Fibroblast of lung (primary cell): ENCODE measurements around the gene FGD4. TPM values are rescaled to one million over a fixed set of nuclear protein-coding genes. Genes with fewer than 3 reads are reported as not detected.

Experiments used
- DNase-seq, 2 donors: peaks; one replicate each; pipeline versions ENCODE4 v3.0.0 to v3.0.0-alpha.2; 2010; ENCODE audit warnings: low read depth in 2 of 2
- H2AFZ ChIP-seq: 2 replicates; pipeline ENCODE4 v1.5.1; 2012; ENCODE audit warnings: low read length, control low read depth, inconsistent platforms
- H3K27ac ChIP-seq: 2 replicates; pipeline ENCODE4 v1.5.1; 2011; ENCODE audit warnings: low read length, control low read depth; ENCODE audit not compliant: insufficient read depth
- H3K27me3 ChIP-seq: 2 replicates; pipeline ENCODE4 v1.5.1; 2011; ENCODE audit warnings: mild to moderate bottlenecking, low read length; ENCODE audit not compliant: control insufficient read depth, insufficient read depth
- H3K36me3 ChIP-seq: 2 replicates; pipeline ENCODE4 v1.5.1; 2011; ENCODE audit warnings: low read length; ENCODE audit not compliant: control insufficient read depth, insufficient read depth
- H3K4me1 ChIP-seq: 2 replicates; pipeline ENCODE4 v1.5.1; 2011; ENCODE audit warnings: low read length; ENCODE audit not compliant: control insufficient read depth, insufficient read depth; ENCODE audit errors: extremely low read depth
- H3K4me2 ChIP-seq: 2 replicates; pipeline ENCODE4 v1.5.1; 2011; ENCODE audit warnings: low read length, control low read depth; ENCODE audit not compliant: insufficient read depth; ENCODE audit errors: extremely low read depth
- H3K4me3 ChIP-seq, 4 experiments: fragments of 200-600 bp in 1 of 4; sonication (generic) in 1 of 4; replicated peaks in 1 of 4; 2 replicates each; pipeline ENCODE4 v1.5.1; 2011 to 2016; ENCODE audit warnings: low read length in 4 of 4, low read depth in 3 of 4, mild to moderate bottlenecking in 3 of 4, control low read depth in 2 of 4, inconsistent platforms in 1 of 4, mixed read lengths in 1 of 4; ENCODE audit not compliant: insufficient read depth in 1 of 4; ENCODE audit errors: control extremely low read depth in 1 of 4
- H3K79me2 ChIP-seq: 2 replicates; pipeline ENCODE4 v1.5.1; 2012; ENCODE audit warnings: mild to moderate bottlenecking, low read length, inconsistent platforms; ENCODE audit not compliant: control insufficient read depth, insufficient read depth
- H3K9ac ChIP-seq: 2 replicates; pipeline ENCODE4 v1.5.1; 2011; ENCODE audit warnings: mild to moderate bottlenecking, low read length, control low read depth; ENCODE audit not compliant: insufficient read depth
- H3K9me3 ChIP-seq: 2 replicates; pipeline ENCODE4 v1.5.1; 2012; ENCODE audit warnings: low read depth, low read length; ENCODE audit not compliant: control insufficient read depth, insufficient read depth
- H4K20me1 ChIP-seq: 2 replicates; pipeline ENCODE4 v1.5.1; 2011; ENCODE audit warnings: low read length; ENCODE audit not compliant: control insufficient read depth, insufficient read depth; ENCODE audit errors: extremely low read depth
- CTCF ChIP-seq, 2 donors: IDR thresholded peaks in 1 of 2; conservative IDR thresholded peaks in 1 of 2; 1 replicate in 1 of 2; 2 replicates in 1 of 2; pipeline ENCODE4 v1.5.1; 2011 to 2012; ENCODE audit warnings: low read length in 2 of 2, control low read depth in 1 of 2, inconsistent platforms in 1 of 2, low read depth in 1 of 2, mild to moderate bottlenecking in 1 of 2
- EZH2 ChIP-seq: IDR thresholded peaks from 2 replicates; pipeline ENCODE4 v1.5.1; 2012; ENCODE audit warnings: low read length, control low read depth, mild to moderate bottlenecking; ENCODE audit errors: missing control alignments
- polyA plus RNA-seq, 2 donors: library from polyadenylated mRNA; depleted of rRNA in 1 of 2; stranded (reverse) in 1 of 2; unstranded in 1 of 2; fragments of >200 nt; gene quantifications; 2 replicates each; pipeline ENCODE4 v1.2.1, GENCODE V29; 2011 to 2012; ENCODE audit warnings: missing spikeins in 1 of 2
- total RNA-seq: library from RNA; depleted of rRNA; stranded (reverse); fragments of >200 nt; gene quantifications from 2 replicates; pipeline ENCODE4 v1.2.1, GENCODE V29; 2014

FGD4 gene
- total and polyA plus RNA-seq, 2 donors (not counting 1 experiment from before 2014, with no cell fraction given), result 7.6 to 12.2 TPM

GRCh38 chr12:32587581-32588495 is 188.5 kb downstream of the FGD4 start:
- H3K9ac ChIP-seq, result no peak overlapping the region
- TF ChIP-seq CTCF (conservative IDR thresholded peaks at IDR 0.05 in 1 of 2, IDR thresholded peaks at IDR 0.05 in 1 of 2; ENCODE audit: low read depth in 1 of 2, low read length in 2 of 2) (no peak), EZH2 (no peak)
- no peak overlapping the region for H3K4me2 ChIP-seq
- H3K4me3 ChIP-seq, result no peak overlapping the region
- no peak for DNase-seq
- H3K27ac ChIP-seq, result no peak overlapping the region
- H4K20me1 ChIP-seq, result no peaks in the 10 kb centered on the region
- H3K4me1 ChIP-seq, result no peaks in the 10 kb centered on the region
- H3K9me3 ChIP-seq, result no peaks in the 10 kb centered on the region
- H2AFZ ChIP-seq, result no peak overlapping the region
- H3K79me2 ChIP-seq, result no peaks in the 10 kb centered on the region
- H3K27me3 ChIP-seq, result no peaks in the 10 kb centered on the region
- H3K36me3 ChIP-seq, result no peaks in the 10 kb centered on the region

- no peak overlapping the region for H2AFZ ChIP-seq
- H3K9ac ChIP-seq, result no peak overlapping the region
- TF ChIP-seq CTCF (conservative IDR thresholded peaks at IDR 0.05 in 1 of 2, IDR thresholded peaks at IDR 0.05 in 1 of 2; ENCODE audit: low read depth in 1 of 2, low read length in 2 of 2) (no peak), EZH2 (no peak)
- no peak overlapping the region for H3K27ac ChIP-seq
- no peak overlapping the region for H3K4me3 ChIP-seq
- H4K20me1 ChIP-seq, result no peaks in the 10 kb centered on the region
- H3K9me3 ChIP-seq, result no peaks in the 10 kb centered on the region
- DNase-seq, result no peak
- H3K4me1 ChIP-seq, result no peaks in the 10 kb centered on the region
- no peaks in the 10 kb centered on the region for H3K27me3 ChIP-seq
- H3K36me3 ChIP-seq, result no peaks in the 10 kb centered on the region
- H3K79me2 ChIP-seq, result no peaks in the 10 kb centered on the region
- H3K4me2 ChIP-seq, result no peak overlapping the region
Observed at GRCh38 chr12:32588604-32589003, 189.2 kb downstream of the FGD4 start.

GRCh38 chr12:32589165-32589865 is 190.0 kb downstream of the FGD4 start:
- Histone ChIP-seq H3K4me2 (no peak overlapping the region), H3K9me3 (no peaks in the 10 kb centered on the region), H3K27ac (no peak overlapping the region), H3K36me3 (no peaks in the 10 kb centered on the region), H3K9ac (no peak overlapping the region), H3K4me1 (no peaks in the 10 kb centered on the region), H3K79me2 (no peaks in the 10 kb centered on the region), H2AFZ (no peak overlapping the region), H3K27me3 (no peaks in the 10 kb centered on the region), H3K4me3 (no peak overlapping the region), H4K20me1 (no peaks in the 10 kb centered on the region)
- TF ChIP-seq EZH2, result no peak
- no peak for TF ChIP-seq CTCF (conservative IDR thresholded peaks at IDR 0.05 in 1 of 2, IDR thresholded peaks at IDR 0.05 in 1 of 2; ENCODE audit: low read depth in 1 of 2, low read length in 2 of 2)
- DNase-seq, result no peak
